GM18526 (cell line): ENCODE data around the gene TANC1.

Experiments used
- POLR2A ChIP-seq: IDR thresholded peaks from 3 replicates; pipeline ENCODE4 v1.6.1; 2011; ENCODE audit not compliant: insufficient read length; ENCODE audit errors: extremely low read depth

The TANC1 gene

GRCh38 chr2:159071190-159071915 is 102.9 kb downstream of the TANC1 start:
- TF ChIP-seq POLR2A = no peak

GRCh38 chr2:159072795-159073194 is 104.4 kb downstream of the TANC1 start:
- no peak for TF ChIP-seq POLR2A

- TF ChIP-seq POLR2A = no peak
These were observed 104.8 kb downstream of the TANC1 start for GRCh38 chr2:159073256-159073655.

- TF ChIP-seq POLR2A = no peak
These were observed 106.2 kb downstream of the TANC1 start for GRCh38 chr2:159074605-159075004.

- TF ChIP-seq POLR2A = no peak
These were observed 107.3 kb downstream of the TANC1 start for GRCh38 chr2:159075727-159076126.

- TF ChIP-seq POLR2A = no peak
These were observed 107.8 kb downstream of the TANC1 start for GRCh38 chr2:159076241-159076640.

- no peak for TF ChIP-seq POLR2A
These were observed 109.4 kb downstream of the TANC1 start for GRCh38 chr2:159077869-159078268.

GRCh38 chr2:159078443-159078842 is 110.0 kb downstream of the TANC1 start:
- TF ChIP-seq POLR2A = no peak

- TF ChIP-seq POLR2A = no peak
These were observed 112.2 kb downstream of the TANC1 start for GRCh38 chr2:159080641-159081040.

- TF ChIP-seq POLR2A = no peak
These were observed 113.7 kb downstream of the TANC1 start for GRCh38 chr2:159082119-159082518.

GRCh38 chr2:159084384-159085370 is 116.2 kb downstream of the TANC1 start:
- no peak for TF ChIP-seq POLR2A

- no peak for TF ChIP-seq POLR2A
These were observed 117.9 kb downstream of the TANC1 start for GRCh38 chr2:159086342-159086741.

GRCh38 chr2:159086826-159087225 is 118.4 kb downstream of the TANC1 start:
- TF ChIP-seq POLR2A = no peak

- TF ChIP-seq POLR2A = no peak
These were observed 120.5 kb downstream of the TANC1 start for GRCh38 chr2:159088906-159089305.

- no peak for TF ChIP-seq POLR2A
These were observed 121.1 kb downstream of the TANC1 start for GRCh38 chr2:159089543-159089942.
